Esophagus squamous epithelium (tissue), 4 donors: Measurements from ENCODE around the gene POLDIP3.

Experiments
- POLR2A ChIP-seq, 4 donors: fragments of 450-650 bp; IDR thresholded peaks; one replicate each; pipeline ENCODE4 v1.6.1; 2017; ENCODE audit warnings: antibody characterized with exemption in 4 of 4, mild to moderate bottlenecking in 4 of 4, moderate library complexity in 3 of 4
- TF ChIP-seq, protein P1 (sequence below), 6 experiments: fragments of 450-650 bp in 4 of 6; fragments of 200-600 bp in 2 of 6; sonication (generic) in 2 of 6; IDR thresholded peaks; one replicate each; pipeline ENCODE4 v1.5.1; 2016 to 2019; ENCODE audit warnings: antibody characterized with exemption in 6 of 6, mild to moderate bottlenecking in 4 of 6, moderate library complexity in 4 of 6

DNA sequence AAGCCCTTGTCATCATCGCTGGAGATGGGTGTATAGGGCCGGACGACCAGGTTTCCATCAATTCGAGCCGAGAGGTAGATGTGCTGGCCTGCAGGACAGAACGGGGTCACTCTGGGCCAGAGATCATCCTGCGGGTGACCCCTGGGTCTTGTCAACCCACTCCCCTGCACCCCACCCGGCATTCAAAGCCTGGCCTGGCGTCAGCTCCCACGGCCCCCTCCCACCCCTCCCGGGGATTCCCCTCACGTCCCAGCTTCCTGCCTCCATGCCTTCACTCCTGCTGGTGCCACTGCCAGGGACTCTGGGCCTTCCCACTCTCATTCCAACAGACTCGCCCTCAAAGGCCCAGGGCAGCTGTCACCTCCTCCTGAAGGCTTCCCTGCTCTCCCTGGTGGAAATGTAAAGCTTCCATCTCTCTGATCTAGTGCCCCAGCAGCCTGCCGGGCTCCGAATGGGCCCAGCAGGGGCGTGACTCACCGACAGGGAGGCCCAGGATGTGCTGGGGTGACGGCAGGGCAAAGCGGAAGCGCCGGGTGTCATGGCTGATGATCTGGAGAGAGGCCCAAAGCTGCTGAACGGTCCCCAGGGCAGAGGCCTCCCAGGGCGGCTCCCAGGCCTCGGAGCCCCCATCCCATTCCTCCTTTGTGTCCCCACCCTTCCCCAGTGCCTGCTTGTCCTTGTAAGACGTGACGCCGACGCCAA lies 16.4 kb upstream of the POLDIP3 start:
- no peak for TF ChIP-seq POLR2A (IDR thresholded peaks at IDR 0.05)
- TF ChIP-seq, protein P1, sequence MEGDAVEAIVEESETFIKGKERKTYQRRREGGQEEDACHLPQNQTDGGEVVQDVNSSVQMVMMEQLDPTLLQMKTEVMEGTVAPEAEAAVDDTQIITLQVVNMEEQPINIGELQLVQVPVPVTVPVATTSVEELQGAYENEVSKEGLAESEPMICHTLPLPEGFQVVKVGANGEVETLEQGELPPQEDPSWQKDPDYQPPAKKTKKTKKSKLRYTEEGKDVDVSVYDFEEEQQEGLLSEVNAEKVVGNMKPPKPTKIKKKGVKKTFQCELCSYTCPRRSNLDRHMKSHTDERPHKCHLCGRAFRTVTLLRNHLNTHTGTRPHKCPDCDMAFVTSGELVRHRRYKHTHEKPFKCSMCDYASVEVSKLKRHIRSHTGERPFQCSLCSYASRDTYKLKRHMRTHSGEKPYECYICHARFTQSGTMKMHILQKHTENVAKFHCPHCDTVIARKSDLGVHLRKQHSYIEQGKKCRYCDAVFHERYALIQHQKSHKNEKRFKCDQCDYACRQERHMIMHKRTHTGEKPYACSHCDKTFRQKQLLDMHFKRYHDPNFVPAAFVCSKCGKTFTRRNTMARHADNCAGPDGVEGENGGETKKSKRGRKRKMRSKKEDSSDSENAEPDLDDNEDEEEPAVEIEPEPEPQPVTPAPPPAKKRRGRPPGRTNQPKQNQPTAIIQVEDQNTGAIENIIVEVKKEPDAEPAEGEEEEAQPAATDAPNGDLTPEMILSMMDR (IDR thresholded peaks at IDR 0.05), result no peak
